GDM1 (cell line): ENCODE results near the gene HERPUD2.
"Not testable (repeated sequence)": the region's sequence is repeated elsewhere in the genome, so short reads cannot be mapped to it uniquely, and the experiment has no call there.

ENCODE experiments used
- DNase-seq: peaks from one replicate; lab custom pipeline; 2025; lab: John Stamatoyannopoulos, UW

Gene HERPUD2

GRCh38 chr7:35714407-35714806, 19.5 kb upstream of the HERPUD2 start:
- no peak for DNase-seq

GRCh38 chr7:35712563-35713226, 17.8 kb upstream of the HERPUD2 start:
- DNase-seq = no peak

- DNase-seq = no peak
Measured at GRCh38 chr7:35707422-35707821, 12.5 kb upstream of the HERPUD2 start.

- no peak for DNase-seq
Measured at GRCh38 chr7:35705932-35706461, 11.1 kb upstream of the HERPUD2 start.

GRCh38 chr7:35704261-35704660, 9.3 kb upstream of the HERPUD2 start:
- no peak for DNase-seq

- no peak for DNase-seq
Measured at GRCh38 chr7:35702541-35702940, 7.6 kb upstream of the HERPUD2 start.

GRCh38 chr7:35701287-35701900, 6.5 kb upstream of the HERPUD2 start:
- no peak for DNase-seq

GRCh38 chr7:35700865-35701264, 5.9 kb upstream of the HERPUD2 start:
- no peak for DNase-seq

- DNase-seq = no peak
Measured at GRCh38 chr7:35700333-35700732, 5.4 kb upstream of the HERPUD2 start.

- no peak for DNase-seq
Measured at GRCh38 chr7:35699796-35700305, 4.9 kb upstream of the HERPUD2 start.

- not testable (repeated sequence) for DNase-seq
Measured at GRCh38 chr7:35698382-35698781, 3.4 kb upstream of the HERPUD2 start.

- no peak for DNase-seq
Measured at GRCh38 chr7:35697414-35698175, 2.7 kb upstream of the HERPUD2 start.

GRCh38 chr7:35695987-35696386, 1.1 kb upstream of the HERPUD2 start:
- no peak for DNase-seq

- DNase-seq = no peak
Measured at GRCh38 chr7:35695473-35695850, 527 bp upstream of the HERPUD2 start.

- DNase-seq = no peak
Measured at GRCh38 chr7:35694161-35694783, 663 bp downstream of the HERPUD2 start.

GRCh38 chr7:35691827-35692307, 3.1 kb downstream of the HERPUD2 start:
- no peak for DNase-seq

- no peak for DNase-seq
Measured at GRCh38 chr7:35691366-35691765, 3.6 kb downstream of the HERPUD2 start.

- not testable (repeated sequence) for DNase-seq
Measured at GRCh38 chr7:35690614-35691013, 4.3 kb downstream of the HERPUD2 start.

GRCh38 chr7:35685781-35686180, 9.2 kb downstream of the HERPUD2 start:
- DNase-seq = no peak

- DNase-seq = no peak
Measured at GRCh38 chr7:35681231-35682029, 13.5 kb downstream of the HERPUD2 start.

GRCh38 chr7:35680403-35681013, 14.4 kb downstream of the HERPUD2 start:
- DNase-seq = no peak
